GM19025 (cell line): ENCODE measurements around the gene ASTL.
"Not testable (repeated sequence)": the region's sequence is repeated elsewhere in the genome, so short reads cannot be mapped to it uniquely, and the experiment has no call there.

Source experiments
- ATAC-seq: cut with Tn5 transposase; IDR thresholded peaks from one replicate; pipeline ENCODE4 v1.9.1; 2021; ENCODE audit warnings: mild to moderate bottlenecking, low read depth, moderate library complexity; ENCODE audit not compliant: unreplicated experiment

The ASTL gene

GRCh38 chr2:96146881-96147592 lies 8.7 kb upstream of the ASTL start:
- no peak for ATAC-seq

GRCh38 chr2:96146153-96146880 lies 8.0 kb upstream of the ASTL start:
- ATAC-seq, result peak; percentile 30

DNA sequence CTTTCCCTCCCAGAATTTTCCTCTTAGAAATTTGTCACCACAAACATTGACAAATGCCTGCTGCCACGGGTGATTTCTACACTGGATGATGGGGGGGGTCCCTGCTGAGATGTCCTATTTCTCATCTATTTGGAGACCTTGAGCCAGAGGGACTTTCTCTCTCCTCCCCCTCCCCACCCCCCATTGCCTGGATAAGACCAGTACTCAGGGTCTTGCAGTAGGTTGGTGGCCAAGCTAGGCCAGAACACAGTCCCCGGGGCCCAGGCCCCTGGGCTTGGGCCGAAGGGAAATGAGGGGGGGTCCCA lies 7.5 kb upstream of the ASTL start:
- no peak for ATAC-seq

- peak; percentile 55 for ATAC-seq
Observed at GRCh38 chr2:96145036-96145847, 6.9 kb upstream of the ASTL start, which contains the start of gene DUSP2. Gene DUSP2, minus strand, starts transcription at chr2:96145440. Its CDS starts 86 bp downstream, at chr2:96145354.

- ATAC-seq, result peak; percentile 3
Observed at GRCh38 chr2:96144481-96145035, 6.3 kb upstream of the ASTL start.

GRCh38 chr2:96143848-96144480 lies 5.7 kb upstream of the ASTL start:
- no peak for ATAC-seq

- no peak for ATAC-seq
Observed at GRCh38 chr2:96143231-96143847, 5.0 kb upstream of the ASTL start.

DNA sequence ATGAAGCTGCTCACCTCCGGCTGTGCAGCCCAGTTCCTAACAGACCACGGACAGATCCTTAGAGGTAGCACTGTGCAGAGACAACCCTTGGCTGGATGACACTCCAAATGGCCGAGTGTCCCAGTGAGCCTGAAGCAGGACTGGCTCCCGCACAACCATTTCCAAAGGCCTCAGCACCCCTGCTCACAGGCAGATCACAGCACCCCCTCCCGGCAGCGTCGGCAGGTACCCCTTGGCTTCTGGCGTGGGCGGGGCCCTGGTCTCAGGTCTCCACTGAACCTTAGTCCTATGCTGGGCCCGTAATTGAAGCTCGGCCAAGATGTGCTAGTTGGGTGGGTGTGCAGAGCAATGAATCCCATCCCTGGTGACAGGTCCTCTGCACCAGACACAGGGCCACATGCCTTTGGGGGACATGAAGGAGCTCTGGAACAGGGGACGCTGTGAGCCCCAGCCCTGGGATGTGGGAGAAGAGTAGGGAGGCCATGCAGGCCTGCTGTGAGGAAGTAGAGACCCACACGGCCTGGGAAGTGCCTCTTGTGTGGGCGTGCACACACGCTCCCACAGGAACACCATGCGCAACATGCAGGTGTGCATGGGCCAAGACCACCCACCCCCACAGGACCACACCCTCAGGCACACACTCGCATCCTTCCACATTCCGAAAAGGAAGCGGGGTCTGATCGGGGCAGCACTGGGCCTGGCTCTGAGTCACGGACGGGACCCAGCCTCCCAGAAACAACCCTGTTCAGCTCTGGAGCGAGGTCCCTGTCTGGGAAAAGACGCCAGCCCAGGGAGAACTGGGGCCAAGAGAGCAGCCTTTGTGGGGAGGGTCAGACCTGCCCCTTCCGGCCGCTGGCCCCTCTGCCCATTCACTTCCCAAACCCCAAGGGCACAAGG lies 4.2 kb upstream of the ASTL start:
- no peak for ATAC-seq

- not testable (repeated sequence) for ATAC-seq
Observed at GRCh38 chr2:96141624-96141967, 3.3 kb upstream of the ASTL start.

- no peak for ATAC-seq
Observed at GRCh38 chr2:96140941-96141623, 2.8 kb upstream of the ASTL start.

DNA sequence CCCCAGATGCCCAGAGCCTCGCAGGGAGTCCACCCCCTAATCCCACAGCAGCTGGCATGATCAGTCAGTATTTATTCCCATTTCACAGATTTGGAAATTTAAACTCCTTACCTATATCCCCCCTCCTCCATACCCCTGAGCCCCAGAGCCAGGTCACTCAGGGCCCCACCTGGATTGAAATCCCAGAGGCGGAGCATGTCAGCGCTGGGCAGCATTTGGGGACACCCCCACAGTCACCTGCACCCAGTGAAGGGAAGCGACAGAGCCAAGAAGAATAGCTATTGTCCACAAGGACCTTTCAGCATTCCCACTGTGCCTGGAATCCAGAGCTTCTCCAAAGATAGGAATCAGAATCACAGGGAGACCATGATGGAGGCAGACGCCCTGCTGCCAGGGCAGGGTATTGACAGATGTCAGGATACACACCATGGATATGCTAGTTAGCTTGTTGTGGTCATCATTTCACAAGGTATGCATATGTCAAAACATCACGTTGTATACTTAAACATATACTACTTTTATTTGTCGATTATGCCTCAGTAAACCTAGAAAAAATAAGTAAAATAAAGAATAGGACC lies 968 bp upstream of the ASTL start:
- ATAC-seq, result no peak

GRCh38 chr2:96137321-96138178 lies 752 bp downstream of the ASTL start:
- ATAC-seq, result no peak

DNA sequence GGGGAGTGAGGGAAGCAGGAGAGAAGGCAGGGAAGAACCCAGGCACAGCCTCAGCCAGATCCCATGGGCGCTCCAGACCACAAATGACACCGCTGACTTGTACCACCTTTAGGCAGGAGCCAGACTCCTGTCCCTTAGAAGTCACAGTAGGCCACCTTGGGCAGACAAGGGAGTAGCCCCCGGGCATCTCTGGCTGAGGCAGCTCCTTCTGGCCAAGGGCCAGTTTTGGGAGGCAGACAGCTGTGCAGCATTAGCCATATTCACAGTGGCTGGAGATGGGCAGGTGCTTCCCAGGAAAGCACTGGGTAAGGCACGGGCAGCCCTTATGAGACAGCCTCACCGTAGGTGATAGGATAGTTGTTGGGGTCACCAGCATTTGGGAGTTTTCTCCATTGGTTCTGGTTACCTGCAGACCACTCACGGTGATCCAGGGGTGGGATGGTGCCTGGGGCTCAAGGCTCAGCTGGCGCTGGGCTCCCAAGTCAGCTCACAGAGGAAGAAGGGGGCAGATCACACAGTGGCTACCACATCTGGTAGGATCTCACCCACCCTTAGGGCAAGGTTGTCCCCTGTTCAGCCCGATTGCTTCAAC lies 2.1 kb downstream of the ASTL start:
- ATAC-seq, result no peak

DNA sequence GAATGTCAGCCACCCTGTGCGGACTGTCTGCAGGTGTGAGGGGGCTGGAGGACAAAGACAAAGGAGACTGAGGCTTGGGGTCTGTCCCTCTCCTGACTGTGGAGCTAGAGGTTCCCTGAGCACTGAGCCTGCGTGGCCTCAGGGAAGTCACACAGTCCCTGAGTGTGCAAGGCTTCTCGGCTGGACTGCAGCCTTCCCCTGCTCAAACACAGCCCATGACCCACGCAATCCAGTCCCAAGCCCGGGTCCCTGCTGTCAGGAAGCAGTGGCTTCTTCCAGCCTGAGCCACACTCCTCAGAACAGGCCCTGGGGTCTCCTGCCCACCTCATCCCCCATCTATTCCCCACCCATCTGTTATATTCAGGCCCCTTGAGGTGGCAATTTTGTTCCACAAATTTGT lies 2.7 kb downstream of the ASTL start:
- no peak for ATAC-seq

- ATAC-seq, result no peak
Observed at GRCh38 chr2:96135171-96135570, 3.1 kb downstream of the ASTL start.

- no peak for ATAC-seq
Observed at GRCh38 chr2:96134421-96134820, 3.9 kb downstream of the ASTL start.
